AG10803 (cell line): ENCODE measurements around the gene CCDC78.

ENCODE experiments used
- DNase-seq: peaks from one replicate; pipeline ENCODE4 v3.0.0; 2010; ENCODE audit warnings: low read depth
- H3K4me3 ChIP-seq: 2 replicates; pipeline ENCODE4 v1.5.1; 2011; ENCODE audit warnings: mild to moderate bottlenecking, low read length, control low read depth
- TF ChIP-seq, protein P1 (sequence below): conservative IDR thresholded peaks from 2 replicates; pipeline ENCODE4 v1.5.1; 2011; ENCODE audit warnings: mild to moderate bottlenecking, low read length, control low read depth, inconsistent platforms

Gene CCDC78

DNA sequence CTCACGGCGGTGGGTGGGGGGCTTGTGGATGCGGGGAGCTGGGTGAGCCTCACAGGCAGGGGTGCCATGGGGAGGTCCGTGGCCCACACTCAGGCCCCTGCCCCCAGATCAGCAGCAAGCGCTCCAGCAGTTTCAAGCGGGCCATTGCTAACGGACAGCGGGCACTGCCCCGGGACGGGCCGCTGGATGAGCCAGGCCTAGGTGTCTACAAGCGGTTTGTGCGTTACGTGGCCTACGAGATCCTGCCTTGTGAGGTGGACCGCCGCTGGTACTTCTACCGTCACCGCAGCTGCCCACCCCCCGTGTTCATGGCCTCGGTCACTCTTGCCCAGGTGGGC, 49.7 kb downstream of the CCDC78 start:
- no peak for DNase-seq
- no peak overlapping the region for H3K4me3 ChIP-seq
- TF ChIP-seq, protein P1, sequence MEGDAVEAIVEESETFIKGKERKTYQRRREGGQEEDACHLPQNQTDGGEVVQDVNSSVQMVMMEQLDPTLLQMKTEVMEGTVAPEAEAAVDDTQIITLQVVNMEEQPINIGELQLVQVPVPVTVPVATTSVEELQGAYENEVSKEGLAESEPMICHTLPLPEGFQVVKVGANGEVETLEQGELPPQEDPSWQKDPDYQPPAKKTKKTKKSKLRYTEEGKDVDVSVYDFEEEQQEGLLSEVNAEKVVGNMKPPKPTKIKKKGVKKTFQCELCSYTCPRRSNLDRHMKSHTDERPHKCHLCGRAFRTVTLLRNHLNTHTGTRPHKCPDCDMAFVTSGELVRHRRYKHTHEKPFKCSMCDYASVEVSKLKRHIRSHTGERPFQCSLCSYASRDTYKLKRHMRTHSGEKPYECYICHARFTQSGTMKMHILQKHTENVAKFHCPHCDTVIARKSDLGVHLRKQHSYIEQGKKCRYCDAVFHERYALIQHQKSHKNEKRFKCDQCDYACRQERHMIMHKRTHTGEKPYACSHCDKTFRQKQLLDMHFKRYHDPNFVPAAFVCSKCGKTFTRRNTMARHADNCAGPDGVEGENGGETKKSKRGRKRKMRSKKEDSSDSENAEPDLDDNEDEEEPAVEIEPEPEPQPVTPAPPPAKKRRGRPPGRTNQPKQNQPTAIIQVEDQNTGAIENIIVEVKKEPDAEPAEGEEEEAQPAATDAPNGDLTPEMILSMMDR, result no peak

DNA sequence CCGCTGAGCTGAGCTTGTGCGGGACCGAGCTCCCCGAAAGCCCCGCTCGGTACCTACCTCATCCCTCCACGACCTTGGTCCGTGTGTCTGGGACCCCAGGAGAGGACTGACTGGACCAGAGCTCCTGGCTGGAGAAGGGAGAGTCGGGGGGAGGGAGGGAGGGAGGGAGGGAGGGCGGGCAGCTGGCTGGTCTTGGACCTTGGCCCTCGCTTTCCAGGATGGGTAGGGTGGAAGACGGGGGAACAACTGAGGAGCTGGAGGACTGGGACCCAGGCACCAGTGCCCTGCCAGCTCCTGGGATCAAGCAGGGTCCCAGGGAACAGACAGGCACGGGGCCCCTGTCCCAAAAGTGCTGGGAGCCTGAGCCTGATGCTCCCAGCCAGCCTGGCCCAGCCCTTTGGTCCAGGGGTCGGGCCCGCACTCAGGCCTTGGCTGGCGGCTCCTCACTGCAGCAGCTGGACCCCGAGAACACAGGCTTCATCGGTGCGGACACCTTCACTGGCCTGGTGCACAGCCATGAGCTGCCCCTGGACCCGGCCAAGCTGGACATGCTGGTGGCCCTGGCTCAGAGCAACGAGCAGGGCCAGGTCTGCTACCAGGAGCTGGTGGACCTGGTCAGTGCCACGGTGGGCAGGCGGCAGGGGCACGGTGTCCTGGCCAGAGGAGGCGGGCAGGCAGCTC, 50.2 kb downstream of the CCDC78 start:
- DNase-seq, result no peak
- peak overlapping the region; percentile 49 for H3K4me3 ChIP-seq

DNA sequence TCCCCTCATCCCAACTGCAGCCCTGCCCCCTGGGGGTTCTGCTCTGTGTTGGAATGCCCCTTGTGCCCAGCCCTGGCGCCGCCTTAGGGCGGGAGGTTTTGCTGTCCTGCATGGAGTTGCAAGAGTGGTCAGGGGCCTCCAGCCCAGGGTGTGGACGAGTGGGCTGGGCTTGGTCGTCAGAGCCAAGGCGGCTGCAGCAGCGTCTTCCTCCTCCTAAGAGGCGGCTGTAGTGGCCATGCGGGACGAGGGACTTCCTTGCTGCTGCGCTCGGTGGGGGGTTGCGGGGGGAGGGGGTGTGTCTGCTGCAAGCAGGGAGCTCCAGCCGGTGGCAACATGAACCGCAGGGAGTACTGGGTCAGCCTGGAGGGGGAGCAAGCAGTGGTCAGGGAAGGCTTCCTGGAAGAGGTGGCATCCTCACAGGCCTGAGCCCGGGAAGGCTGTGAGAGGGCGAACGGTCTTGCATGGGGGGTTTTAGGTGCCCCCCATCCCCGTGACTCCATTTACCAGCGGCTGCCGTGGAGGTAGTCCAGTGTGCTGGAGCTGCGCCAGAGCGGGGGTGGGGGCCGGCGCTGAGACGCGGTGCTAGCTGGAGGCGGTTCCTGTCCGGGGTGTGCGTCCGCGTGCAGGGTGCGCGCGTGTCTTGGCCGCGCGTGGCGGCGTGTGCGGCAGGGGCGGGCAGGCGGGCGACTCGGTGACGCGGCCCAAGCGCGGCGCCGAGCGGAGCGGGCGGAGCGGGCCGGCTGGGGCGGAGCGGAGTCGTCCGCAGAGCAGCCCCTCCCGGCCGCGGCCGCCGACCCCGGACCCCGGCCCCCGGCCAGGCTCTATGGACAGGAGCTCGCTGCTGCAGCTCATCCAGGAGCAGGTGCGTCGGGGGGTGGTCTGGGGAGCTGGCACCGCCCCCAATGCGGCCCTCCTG, 51.0 kb downstream of the CCDC78 start, which contains the start of gene RHBDL1:
Gene RHBDL1 (plus strand): TSS at position 704 of the 916 bp plus-strand sequence. CDS start 120 bp downstream, at position 824.
- TF ChIP-seq, protein P1, result no peak
- peak; percentile 29 for DNase-seq
- peak within 1 kb of the TSS; percentile 49 for H3K4me3 ChIP-seq

More for the DNA sequence above, 50.2 kb downstream of the CCDC78 start:
- TF ChIP-seq, protein P1, result no peak

DNA sequence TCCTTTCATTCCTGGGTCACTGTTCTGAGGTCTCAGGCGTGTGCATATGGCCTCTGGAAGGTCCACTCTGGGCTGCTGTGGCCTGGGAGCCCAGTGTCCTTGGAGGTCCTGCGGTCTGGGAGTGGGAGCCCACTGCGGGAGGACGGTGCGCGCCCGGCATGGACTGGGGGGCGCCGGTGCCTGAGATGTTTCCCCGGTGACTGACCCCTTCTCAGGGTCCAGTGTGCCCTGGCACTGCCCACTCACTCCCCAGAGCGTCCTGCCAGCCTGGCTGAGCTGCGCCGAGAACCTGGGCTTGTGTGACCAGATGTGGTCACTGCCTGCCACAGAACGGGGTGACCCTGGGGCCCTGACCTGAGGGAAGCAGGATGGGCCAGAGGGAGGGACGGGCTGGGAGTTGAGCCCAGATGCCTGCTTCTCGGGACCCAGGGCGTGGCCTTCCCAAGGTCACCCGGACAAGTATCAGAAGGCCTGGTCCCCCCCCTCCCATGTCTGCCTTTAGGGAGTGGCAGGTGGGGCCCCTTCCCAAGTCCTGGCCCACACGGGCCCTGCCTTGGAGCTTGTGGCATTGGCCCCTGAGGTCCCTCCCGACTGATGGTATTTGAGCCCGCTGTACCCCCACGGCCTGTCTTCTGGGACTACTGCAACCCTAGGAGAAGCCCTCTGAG, 51.9 kb downstream of the CCDC78 start:
- no peak overlapping the region for H3K4me3 ChIP-seq
- TF ChIP-seq, protein P1, result no peak
- no peak for DNase-seq

DNA sequence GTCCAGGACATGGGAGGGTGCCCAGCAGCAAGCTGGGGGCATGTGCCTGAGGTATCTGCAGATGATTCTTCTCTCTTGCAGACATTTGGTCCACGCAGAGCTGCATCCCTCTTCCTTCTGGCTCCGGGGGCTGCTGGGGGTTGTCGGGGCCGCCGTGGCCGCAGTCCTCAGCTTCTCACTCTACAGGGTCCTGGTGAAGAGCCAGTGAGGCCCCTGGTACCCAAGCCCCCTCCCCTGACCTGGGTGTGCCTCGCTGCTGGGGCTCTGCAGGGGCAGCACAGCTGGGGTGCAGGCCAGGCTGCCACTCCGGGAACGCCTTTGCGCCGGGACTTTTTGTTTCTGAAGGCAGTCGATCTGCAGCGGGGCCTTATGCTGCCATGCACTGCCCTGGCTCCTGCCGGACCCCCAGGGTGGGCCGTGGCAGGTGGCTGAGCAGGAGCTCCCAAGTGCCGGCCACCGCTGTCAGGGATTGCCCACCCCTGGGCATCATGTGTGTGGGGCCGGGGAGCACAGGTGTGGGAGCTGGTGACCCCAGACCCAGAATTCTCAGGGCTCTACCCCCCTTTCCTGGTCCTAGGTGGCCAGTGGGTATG, 52.7 kb downstream of the CCDC78 start:
- H3K4me3 ChIP-seq, result no peak overlapping the region
- TF ChIP-seq, protein P1, result no peak
- DNase-seq, result no peak

DNA sequence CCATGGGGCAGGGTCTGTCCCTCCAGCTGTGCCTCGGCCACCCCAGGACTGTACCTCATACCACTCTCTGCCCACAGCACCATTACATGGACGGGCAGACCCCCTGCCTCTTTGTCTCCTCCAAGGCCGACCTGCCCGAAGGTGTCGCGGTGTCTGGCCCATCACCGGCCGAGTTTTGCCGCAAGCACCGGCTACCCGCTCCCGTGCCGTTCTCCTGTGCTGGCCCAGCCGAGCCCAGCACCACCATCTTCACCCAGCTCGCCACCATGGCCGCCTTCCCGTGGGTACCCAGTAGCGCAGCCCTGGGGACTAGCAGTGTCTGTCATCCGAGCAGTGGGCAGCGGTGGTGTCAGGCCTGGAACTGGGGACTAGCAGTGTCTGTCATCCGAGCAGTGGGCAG, 53.4 kb downstream of the CCDC78 start:
- DNase-seq, result no peak
- TF ChIP-seq, protein P1, result no peak
- H3K4me3 ChIP-seq, result no peak overlapping the region
